Duodenal mucosa (tissue), 2 donors: ENCODE data around the gene MINDY1.

Experiments used
- H3K27ac ChIP-seq: one replicate; pipeline ENCODE4 v1.7.0; 2013; ENCODE audit warnings: low read depth, low read length
- H3K27me3 ChIP-seq, 2 donors: one replicate each; pipeline ENCODE4 v1.7.0; 2013; ENCODE audit warnings: low read length in 2 of 2, control low read depth in 1 of 2; ENCODE audit not compliant: insufficient read depth in 2 of 2, control insufficient read depth in 1 of 2
- H3K36me3 ChIP-seq, 2 donors: one replicate each; pipeline ENCODE4 v1.7.0; 2013; ENCODE audit warnings: low read length in 2 of 2, control low read depth in 1 of 2; ENCODE audit not compliant: insufficient read depth in 2 of 2, control insufficient read depth in 1 of 2
- H3K4me1 ChIP-seq, 2 donors: one replicate each; pipeline ENCODE4 v1.7.0; 2013; ENCODE audit warnings: low read length in 2 of 2, control low read depth in 1 of 2; ENCODE audit not compliant: insufficient read depth in 2 of 2, control insufficient read depth in 1 of 2
- H3K4me3 ChIP-seq, 2 donors: one replicate each; pipeline ENCODE4 v1.7.0; 2013; ENCODE audit warnings: low read length in 2 of 2, low read depth in 1 of 2
- H3K9ac ChIP-seq, 2 donors: one replicate each; pipeline ENCODE4 v1.7.0; 2013; ENCODE audit warnings: low read length in 2 of 2, low read depth in 1 of 2
- H3K9me3 ChIP-seq, 2 donors: one replicate each; pipeline ENCODE4 v1.7.0; 2013; ENCODE audit warnings: low read length in 2 of 2, control low read depth in 1 of 2; ENCODE audit not compliant: control insufficient read depth in 1 of 2

MINDY1 gene

DNA sequence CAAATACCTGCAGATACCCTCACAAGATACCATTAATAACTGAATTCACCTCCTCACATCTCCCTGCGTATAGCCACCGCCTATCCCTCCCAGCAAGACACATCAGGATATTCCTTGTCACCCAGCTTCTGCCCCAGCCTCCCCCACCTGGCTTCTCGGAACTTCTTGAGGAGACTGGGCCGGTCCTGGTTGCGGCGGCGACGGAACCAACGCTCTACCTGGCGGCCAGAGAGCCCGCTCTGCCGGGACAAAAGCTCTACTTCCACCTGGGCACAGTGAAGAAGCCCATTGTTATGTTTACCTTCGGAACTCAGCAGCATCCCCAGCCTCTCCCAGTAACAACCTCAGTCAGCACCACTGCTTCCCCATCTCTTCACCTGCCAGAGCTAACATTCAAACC, 38.8 kb downstream of the MINDY1 start:
- Histone ChIP-seq H3K27me3 (no peaks in the 10 kb centered on the region), H3K4me3 (no peak overlapping the region), H3K9ac (no peak overlapping the region), H3K36me3 (peaks cover 50 to 64% of the 10 kb centered on the region in 2 donors), H3K9me3 (no peaks in the 10 kb centered on the region), H3K27ac (no peak overlapping the region), H3K4me1 (peaks cover 27 to 32% of the 10 kb centered on the region in 2 donors)

DNA sequence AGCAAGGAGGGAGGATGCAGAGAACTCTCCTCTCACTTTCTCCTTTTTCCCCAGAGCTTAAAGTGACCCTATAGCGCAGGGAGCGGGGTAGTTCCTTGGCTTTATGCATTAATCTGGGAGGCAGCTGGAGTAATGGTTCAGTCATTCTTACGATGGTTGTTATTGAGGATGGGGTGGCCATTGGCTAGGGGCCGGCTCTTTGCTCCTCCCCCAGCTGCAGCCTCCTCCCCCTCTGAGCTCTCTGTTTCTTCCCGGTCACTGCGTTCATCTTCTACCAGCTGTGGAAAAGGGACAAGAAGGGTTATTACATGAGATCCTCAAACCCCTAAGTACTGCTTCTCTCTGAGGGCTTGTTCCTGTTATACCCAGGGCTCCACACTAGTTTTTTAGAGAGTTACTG, 40.7 kb downstream of the MINDY1 start:
- H3K36me3 ChIP-seq, result peaks cover 60 to 81% of the 10 kb centered on the region in 2 donors
- H3K4me3 ChIP-seq, result no peak overlapping the region
- no peak overlapping the region for H3K27ac ChIP-seq
- H3K4me1 ChIP-seq, result peaks cover 8 to 13% of the 10 kb centered on the region in 2 donors
- H3K27me3 ChIP-seq, result no peaks in the 10 kb centered on the region
- no peak overlapping the region for H3K9ac ChIP-seq
- no peaks in the 10 kb centered on the region for H3K9me3 ChIP-seq

DNA sequence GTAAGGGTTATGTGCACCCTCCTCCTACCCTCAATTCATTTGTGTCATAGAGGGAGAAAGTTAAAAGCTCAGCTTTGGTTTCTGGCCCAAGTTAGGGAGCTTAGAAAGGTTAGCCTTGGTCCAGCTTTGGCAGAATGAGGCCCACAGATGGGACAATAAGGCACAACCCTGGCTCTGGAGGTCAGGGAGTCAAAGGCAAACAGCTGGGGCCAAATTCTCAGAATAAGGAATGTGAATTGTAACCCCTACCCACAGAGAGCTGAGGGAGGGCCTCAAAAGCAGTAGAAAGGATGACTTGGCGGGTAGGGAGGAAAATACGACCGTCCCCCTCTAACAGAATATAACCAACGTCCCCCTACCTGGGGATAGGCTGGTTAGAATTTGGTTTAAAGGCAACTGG, 41.1 kb downstream of the MINDY1 start:
- peaks cover 64 to 85% of the 10 kb centered on the region in 2 donors for H3K36me3 ChIP-seq
- no peak overlapping the region for H3K27ac ChIP-seq
- peaks cover 4 to 9% of the 10 kb centered on the region in 2 donors for H3K4me1 ChIP-seq
- no peaks in the 10 kb centered on the region for H3K27me3 ChIP-seq
- no peaks in the 10 kb centered on the region for H3K9me3 ChIP-seq
- no peak overlapping the region for H3K9ac ChIP-seq
- no peak overlapping the region for H3K4me3 ChIP-seq

DNA sequence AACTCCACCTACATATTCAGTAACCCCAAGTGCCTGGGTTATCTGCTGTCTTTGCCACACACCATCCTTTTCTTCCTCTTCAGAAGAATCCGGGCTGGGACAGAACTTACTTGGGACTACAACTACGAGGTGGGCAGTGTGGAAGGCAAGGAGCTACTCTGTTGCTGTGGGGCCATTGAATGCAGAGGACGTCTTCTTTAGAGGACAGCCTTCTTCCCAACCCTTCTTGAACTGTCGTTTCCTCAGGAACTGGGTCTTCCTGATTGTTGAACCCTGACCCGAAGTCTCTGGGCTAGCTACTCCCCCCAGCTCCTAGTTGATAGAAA, 42.6 kb downstream of the MINDY1 start:
- H3K4me3 ChIP-seq, result no peak overlapping the region
- H3K9ac ChIP-seq, result no peak overlapping the region
- H3K27me3 ChIP-seq, result no peaks in the 10 kb centered on the region
- H3K27ac ChIP-seq, result no peak overlapping the region
- no peaks in the 10 kb centered on the region for H3K9me3 ChIP-seq
- no peaks in the 10 kb centered on the region for H3K4me1 ChIP-seq
- peaks cover 71 to 90% of the 10 kb centered on the region in 2 donors for H3K36me3 ChIP-seq

DNA sequence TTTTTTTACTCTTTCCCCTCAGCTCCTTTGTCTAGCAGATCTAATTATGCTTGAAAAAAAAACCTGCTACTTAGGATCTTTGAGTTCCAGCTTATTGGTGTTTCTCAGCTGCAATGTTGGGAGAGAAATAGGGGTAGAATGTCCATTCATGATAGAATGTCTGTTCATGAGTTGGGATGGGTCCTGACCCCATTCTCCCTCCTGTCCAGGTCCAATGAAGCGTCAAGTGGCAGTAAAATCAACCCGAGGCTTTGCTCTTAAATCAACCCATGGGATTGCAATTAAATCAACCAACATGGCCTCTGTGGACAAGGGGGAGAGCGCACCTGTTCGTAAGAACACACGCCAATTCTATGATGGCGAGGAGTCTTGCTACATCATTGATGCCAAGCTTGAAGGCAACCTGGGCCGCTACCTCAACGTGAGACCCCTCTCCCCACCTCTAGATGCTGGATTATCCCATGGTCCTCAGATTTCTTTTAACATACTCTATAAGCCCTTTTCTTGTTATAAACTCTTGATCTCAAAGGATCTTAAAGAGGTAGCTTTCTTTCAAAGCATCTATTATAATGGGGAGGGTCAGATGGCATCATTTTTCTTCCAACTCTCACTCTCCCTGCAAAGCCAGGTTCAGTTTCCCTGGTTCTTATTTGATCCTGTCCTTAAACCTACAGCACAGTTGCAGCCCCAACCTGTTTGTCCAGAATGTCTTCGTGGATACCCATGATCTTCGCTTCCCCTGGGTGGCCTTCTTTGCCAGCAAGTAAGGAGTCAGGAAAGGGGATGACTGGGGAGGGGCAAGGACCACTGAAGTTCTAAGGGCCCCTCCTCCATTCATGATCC, 43.2 kb downstream of the MINDY1 start:
- Histone ChIP-seq H3K27me3 (no peaks in the 10 kb centered on the region), H3K27ac (no peak overlapping the region), H3K9ac (no peak overlapping the region), H3K9me3 (no peaks in the 10 kb centered on the region), H3K4me1 (no peaks in the 10 kb centered on the region), H3K4me3 (no peak overlapping the region), H3K36me3 (peaks cover 73 to 89% of the 10 kb centered on the region in 2 donors)

DNA sequence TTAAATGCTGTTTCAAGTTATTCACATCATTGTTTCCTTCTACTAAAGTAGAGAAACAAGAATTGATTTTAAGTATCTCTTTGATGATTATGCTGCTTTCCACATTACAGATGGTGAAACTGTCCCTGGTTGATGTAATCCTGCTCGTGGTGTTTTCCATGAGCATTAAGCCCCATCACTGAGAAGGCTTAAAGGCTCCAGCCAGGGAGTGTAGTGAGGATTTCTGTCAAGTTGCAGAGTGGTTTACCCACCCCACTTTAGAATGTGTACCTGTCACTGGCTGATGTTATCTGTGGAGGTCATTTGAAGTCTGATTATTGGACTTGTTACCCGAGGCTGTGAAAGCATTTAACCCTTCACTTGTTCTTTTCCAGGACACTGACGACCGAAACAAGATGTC, 44.9 kb downstream of the MINDY1 start:
- no peaks in the 10 kb centered on the region for H3K4me1 ChIP-seq
- H3K27ac ChIP-seq, result no peak overlapping the region
- no peak overlapping the region for H3K4me3 ChIP-seq
- H3K9me3 ChIP-seq, result no peaks in the 10 kb centered on the region
- H3K27me3 ChIP-seq, result no peaks in the 10 kb centered on the region
- no peak overlapping the region for H3K9ac ChIP-seq
- H3K36me3 ChIP-seq, result peaks cover 56 to 84% of the 10 kb centered on the region in 2 donors

DNA sequence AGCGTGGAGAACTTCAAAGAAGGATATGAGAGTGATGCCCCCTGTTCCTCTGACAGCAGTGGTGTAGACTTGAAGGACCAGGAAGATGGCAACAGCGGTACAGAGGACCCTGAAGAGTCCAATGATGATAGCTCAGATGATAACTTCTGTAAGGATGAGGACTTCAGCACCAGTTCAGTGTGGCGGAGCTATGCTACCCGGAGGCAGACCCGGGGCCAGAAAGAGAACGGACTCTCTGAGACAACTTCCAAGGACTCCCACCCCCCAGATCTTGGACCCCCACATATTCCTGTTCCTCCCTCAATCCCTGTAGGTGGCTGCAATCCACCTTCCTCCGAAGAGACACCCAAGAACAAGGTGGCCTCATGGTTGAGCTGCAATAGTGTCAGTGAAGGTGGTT, 46.1 kb downstream of the MINDY1 start:
- no peak overlapping the region for H3K4me3 ChIP-seq
- no peaks in the 10 kb centered on the region for H3K27me3 ChIP-seq
- peaks cover 49 to 75% of the 10 kb centered on the region in 2 donors for H3K36me3 ChIP-seq
- no peak overlapping the region for H3K27ac ChIP-seq
- no peak overlapping the region for H3K9ac ChIP-seq
- no peaks in the 10 kb centered on the region for H3K9me3 ChIP-seq
- H3K4me1 ChIP-seq, result no peaks in the 10 kb centered on the region

DNA sequence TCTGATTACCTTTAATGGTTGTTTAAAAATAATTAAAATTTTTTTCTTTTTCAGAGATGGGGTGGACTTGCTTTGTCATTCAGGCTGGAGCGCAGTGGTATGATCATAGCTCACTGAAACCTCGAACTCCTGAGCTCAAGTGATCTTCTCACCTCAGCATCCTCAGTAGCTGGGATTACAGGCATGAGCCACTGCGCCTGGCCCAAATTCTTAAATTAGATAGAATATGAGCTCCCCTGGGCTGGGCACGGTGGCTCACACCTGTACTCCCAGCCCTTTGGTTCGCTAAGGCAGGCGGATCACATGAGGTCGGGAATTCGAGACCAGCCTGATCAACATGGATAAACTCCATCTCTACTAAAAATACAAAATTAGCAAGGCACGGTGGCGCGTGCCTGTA, 49.0 kb downstream of the MINDY1 start:
- no peak overlapping the region for H3K9ac ChIP-seq
- no peak overlapping the region for H3K27ac ChIP-seq
- H3K4me1 ChIP-seq, result no peaks in the 10 kb centered on the region
- no peaks in the 10 kb centered on the region for H3K9me3 ChIP-seq
- no peak overlapping the region for H3K4me3 ChIP-seq
- peaks cover 34 to 69% of the 10 kb centered on the region in 2 donors for H3K36me3 ChIP-seq
- no peaks in the 10 kb centered on the region for H3K27me3 ChIP-seq

DNA sequence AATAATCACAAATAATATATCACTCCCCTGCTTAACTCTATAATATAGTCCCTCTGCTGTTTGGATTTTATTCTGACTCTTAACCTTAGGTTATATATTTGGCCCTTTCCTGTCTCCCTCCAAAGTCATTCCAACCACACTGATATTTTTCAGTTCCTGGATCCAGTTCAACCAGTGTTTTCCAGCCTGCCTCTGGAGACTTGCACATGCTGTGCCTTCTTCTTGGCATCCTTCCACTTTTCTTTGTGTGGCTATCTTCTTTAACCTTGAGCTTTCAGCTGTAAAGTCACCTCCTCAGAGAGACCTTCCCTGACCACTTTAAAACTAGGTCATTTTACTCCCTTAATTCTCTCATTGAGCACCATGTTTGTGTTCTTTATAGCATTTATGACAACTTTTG, 51.4 kb downstream of the MINDY1 start:
- no peak overlapping the region for H3K9ac ChIP-seq
- no peaks in the 10 kb centered on the region for H3K27me3 ChIP-seq
- no peak overlapping the region for H3K27ac ChIP-seq
- no peaks in the 10 kb centered on the region for H3K4me1 ChIP-seq
- no peak overlapping the region for H3K4me3 ChIP-seq
- no peaks in the 10 kb centered on the region for H3K9me3 ChIP-seq
- H3K36me3 ChIP-seq, result peaks cover 32 to 67% of the 10 kb centered on the region in 2 donors

DNA sequence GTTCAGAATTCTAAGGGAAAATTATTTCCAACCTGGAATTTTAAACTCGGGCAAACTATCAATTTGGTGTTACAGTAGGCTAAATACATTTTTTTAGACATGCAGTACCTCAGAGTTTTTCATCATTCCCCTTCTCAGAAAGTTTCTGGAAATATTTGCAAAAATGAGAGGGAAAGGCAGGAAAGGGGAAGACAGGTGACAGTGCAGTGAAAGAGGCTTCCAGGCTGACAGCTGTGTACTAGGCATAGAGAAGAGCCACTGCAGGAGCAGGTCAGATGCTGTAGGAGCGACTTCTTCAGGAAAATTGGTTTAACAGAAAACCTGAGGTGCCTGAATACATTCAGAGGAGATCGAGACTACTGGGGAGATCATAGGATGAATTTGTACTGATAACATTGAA, 52.0 kb downstream of the MINDY1 start:
- H3K27me3 ChIP-seq, result no peaks in the 10 kb centered on the region
- no peaks in the 10 kb centered on the region for H3K9me3 ChIP-seq
- H3K9ac ChIP-seq, result no peak overlapping the region
- no peaks in the 10 kb centered on the region for H3K4me1 ChIP-seq
- no peak overlapping the region for H3K4me3 ChIP-seq
- H3K36me3 ChIP-seq, result peaks cover 35 to 71% of the 10 kb centered on the region in 2 donors
- no peak overlapping the region for H3K27ac ChIP-seq
